ENCODE measurements around the gene SLC46A3.
"Not testable (repeated sequence)": the region's sequence is repeated elsewhere in the genome, so short reads cannot be mapped to it uniquely, and the experiment has no call there.

The SLC46A3 gene

DNA sequence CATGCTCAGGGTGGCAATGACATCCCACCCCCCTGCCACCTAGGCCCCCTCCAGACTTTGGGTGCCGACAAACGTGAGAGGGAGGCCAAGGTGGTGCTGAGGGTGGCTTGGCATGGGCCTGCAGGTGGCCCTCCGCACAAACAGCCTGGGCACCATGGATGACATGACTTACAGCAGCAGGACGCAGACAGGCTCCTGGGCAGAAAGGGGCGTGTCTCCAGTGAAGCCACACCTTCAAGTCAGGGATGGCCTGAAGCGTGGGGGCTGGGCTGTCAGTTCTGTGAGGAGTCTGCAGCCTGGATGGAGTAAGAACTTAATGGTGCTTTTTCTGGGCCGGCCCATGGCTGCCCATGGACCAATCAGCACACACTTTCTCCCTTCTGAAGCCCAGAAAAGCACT lies 34.5 kb downstream of the SLC46A3 start:
- peaks cover 0 to 4% of the 10 kb centered on the region in 2 donors for H3K4me1 Mint-ChIP-seq
- ATAC-seq (replicated peaks): no peak
- H3K27ac Mint-ChIP-seq: no peak overlapping the region

DNA sequence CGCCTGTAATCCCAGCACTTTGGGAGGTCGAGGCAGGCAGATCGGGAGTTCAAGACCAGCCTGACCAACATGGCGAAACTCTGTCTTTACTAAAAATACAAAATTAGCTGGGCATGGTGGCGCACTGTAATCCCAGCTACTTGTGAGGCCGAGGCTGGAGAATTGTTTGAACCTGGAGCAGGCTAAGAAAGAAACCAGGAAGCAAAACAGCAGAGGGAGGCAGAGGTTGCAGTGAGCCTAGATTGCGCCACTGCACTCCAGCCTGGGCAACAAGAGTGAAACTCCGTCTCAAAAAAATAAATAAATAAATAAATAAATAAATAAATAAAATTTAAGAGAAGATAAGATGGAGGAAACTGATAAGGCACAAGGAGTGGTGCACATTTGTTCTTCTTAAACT lies 35.6 kb downstream of the SLC46A3 start:
- H3K4me3 Mint-ChIP-seq; DNase-seq; ATAC-seq (replicated peaks); H3K36me3 Mint-ChIP-seq; H3K27me3 Mint-ChIP-seq; H3K9me3 Mint-ChIP-seq; H3K4me1 Mint-ChIP-seq; H3K27ac Mint-ChIP-seq: not testable (repeated sequence)

More for the DNA sequence above, 34.5 kb downstream of the SLC46A3 start:
- DNase-seq: no peak
- H3K27me3 Mint-ChIP-seq: no peaks in the 10 kb centered on the region
- H3K9me3 Mint-ChIP-seq: peaks cover 4 to 10% of the 10 kb centered on the region in 2 donors
- H3K4me3 Mint-ChIP-seq: no peak overlapping the region
- H3K36me3 Mint-ChIP-seq: peaks cover 3 to 8% of the 10 kb centered on the region in 2 donors

DNA sequence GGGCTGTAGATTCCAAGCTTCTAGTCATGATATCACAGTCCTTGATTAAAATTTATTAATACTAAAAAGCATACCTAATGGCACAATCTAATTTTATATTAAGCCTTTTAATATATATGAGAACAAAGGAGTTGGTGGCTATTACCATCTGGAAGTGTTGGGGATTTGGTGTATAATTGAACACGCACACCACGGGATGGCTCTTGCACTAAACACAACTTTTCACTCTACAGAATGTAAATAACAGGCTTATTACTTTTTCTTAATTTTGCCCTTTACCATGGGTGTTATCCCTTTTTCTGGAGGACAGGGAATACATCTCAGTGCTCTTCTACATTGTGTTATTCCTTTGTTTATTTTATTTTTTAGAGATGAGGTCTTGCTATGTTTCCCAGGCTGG lies 38.2 kb downstream of the SLC46A3 start:
- no peak for DNase-seq
- Mint-ChIP-seq H3K4me3 (no peak overlapping the region), H3K4me1 (peaks cover 4% of the 10 kb centered on the region in 2 donors), H3K27ac (no peak overlapping the region), H3K27me3 (no peaks in the 10 kb centered on the region), H3K9me3 (no peaks in the 10 kb centered on the region), H3K36me3 (peaks cover 10% of the 10 kb centered on the region in 2 donors)
- no peak for ATAC-seq (replicated peaks)

DNA sequence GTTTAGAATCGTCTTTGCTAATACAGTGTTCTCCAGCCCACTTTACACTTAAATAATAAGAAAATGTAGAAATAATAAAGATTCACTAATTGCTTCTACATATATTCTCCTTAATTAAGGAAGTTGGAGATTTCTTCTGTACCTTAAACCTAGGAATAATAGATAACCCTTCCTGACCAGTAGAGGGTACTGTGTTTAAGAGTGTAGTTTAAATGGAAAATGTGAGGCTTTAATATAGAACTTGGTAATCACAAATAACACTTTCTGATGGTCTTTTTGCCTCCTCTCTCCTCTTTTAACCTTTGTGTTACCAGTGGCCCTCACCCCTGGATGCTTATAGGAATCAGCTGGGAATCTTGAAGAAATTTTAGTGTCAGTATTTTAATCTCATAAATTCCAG lies 39.1 kb downstream of the SLC46A3 start:
- Mint-ChIP-seq H3K4me1 (peaks cover 4% of the 10 kb centered on the region in 2 donors), H3K27ac (no peak overlapping the region), H3K4me3 (no peak overlapping the region), H3K36me3 (peaks cover 14 to 15% of the 10 kb centered on the region in 2 donors), H3K9me3 (no peaks in the 10 kb centered on the region), H3K27me3 (no peaks in the 10 kb centered on the region)
- ATAC-seq (replicated peaks) (peak; percentile 36 to 46), DNase-seq (no peak)

DNA sequence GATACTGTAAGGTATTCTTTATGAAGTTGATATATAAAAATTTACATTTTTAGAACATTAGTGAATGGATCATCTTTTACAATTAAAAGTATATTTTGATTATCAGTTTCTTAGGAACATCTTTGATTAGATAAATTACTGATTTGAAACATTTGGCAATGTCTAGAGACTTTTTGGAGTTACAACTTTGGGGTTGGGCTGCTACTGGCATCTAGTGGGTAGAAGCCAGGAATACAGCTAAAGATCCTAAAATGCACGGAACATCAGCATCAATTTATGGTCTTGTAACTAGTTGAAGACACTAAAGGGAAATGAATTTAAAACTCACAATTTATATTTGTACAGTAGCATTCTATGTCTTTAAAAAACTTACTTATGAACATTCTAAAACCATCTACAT lies 40.0 kb downstream of the SLC46A3 start:
- Mint-ChIP-seq H3K4me1 (peaks cover 9 to 13% of the 10 kb centered on the region in 2 donors), H3K4me3 (no peak overlapping the region), H3K27me3 (no peaks in the 10 kb centered on the region), H3K27ac (no peak overlapping the region), H3K9me3 (no peaks in the 10 kb centered on the region), H3K36me3 (peaks cover 22 to 23% of the 10 kb centered on the region in 2 donors)
- DNase-seq (no peak), ATAC-seq (replicated peaks) (no peak)

DNA sequence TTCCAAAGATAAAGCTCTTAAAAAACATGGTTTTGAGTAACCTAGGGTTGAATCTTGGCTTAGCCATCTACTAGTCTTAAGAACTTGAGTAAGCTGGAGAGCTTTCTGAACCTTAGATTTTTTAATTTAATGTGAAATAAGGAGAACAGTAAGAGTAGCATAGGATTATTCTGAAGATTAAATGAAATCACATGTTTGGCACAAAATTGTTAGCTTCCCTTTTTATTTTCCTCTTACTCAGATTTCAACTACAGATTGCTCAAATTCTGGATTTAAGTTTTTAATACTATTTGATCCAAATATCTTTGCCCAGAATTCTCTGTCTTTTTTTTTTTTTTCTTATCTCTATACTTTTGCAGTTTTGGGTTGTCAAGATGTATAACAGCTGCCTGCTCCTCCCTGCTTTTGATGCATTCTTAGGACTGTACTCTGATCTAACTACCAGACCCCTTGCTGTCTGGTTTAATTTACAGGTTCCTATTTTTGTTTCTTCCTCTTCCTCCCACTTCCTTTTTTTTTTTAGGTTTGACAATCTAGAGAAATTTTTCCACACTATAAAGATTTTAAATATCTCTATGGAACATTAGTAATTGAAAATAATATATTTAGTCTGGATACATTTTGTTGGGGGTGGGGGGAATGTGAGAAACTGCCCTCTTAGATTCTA lies 47.5 kb downstream of the SLC46A3 start:
- Mint-ChIP-seq H3K27me3 (no peaks in the 10 kb centered on the region), H3K4me1 (peaks cover 23 to 50% of the 10 kb centered on the region in 2 donors), H3K9me3 (no peaks in the 10 kb centered on the region), H3K4me3 (peak overlapping the region in 1 of 2 donors; percentile 9), H3K27ac (no peak overlapping the region), H3K36me3 (peaks cover 58 to 61% of the 10 kb centered on the region in 2 donors)
- ATAC-seq (replicated peaks): no peak
- DNase-seq: no peak

DNA sequence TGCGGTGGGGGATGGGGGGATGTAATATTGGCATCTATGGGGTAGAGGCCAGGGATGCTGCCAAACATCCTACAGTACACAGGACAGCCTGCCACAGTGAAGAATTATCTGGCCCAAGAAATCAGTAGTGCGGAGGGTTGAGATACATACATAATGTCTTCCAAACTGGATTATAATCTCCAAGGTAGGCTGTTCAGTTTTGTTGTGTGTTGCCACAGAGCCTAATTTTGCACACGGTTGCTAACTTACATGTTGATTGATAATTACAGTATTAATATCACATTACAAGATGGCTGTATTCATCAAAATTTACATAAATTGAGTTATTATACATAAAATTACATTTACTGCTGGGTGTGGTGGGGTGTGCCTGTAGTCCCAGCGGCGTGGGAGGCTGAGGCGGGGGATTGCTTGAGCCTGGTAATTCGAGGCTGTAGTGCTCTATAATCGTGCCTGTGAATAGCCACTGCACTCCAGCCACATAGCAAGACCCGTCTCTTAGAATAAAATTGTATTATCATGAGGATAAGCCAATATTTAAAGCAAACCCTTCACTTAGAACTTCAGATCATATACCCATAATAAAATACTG lies 51.8 kb downstream of the SLC46A3 start:
- H3K36me3 Mint-ChIP-seq: peaks cover 53 to 59% of the 10 kb centered on the region in 2 donors
- H3K4me1 Mint-ChIP-seq: peaks cover 25 to 54% of the 10 kb centered on the region in 2 donors
- H3K9me3 Mint-ChIP-seq: no peaks in the 10 kb centered on the region
- no peak for ATAC-seq (replicated peaks)
- H3K4me3 Mint-ChIP-seq: no peak overlapping the region
- peak overlapping the region; percentile 1 for H3K27ac Mint-ChIP-seq
- H3K27me3 Mint-ChIP-seq: no peaks in the 10 kb centered on the region
- no peak for DNase-seq

DNA sequence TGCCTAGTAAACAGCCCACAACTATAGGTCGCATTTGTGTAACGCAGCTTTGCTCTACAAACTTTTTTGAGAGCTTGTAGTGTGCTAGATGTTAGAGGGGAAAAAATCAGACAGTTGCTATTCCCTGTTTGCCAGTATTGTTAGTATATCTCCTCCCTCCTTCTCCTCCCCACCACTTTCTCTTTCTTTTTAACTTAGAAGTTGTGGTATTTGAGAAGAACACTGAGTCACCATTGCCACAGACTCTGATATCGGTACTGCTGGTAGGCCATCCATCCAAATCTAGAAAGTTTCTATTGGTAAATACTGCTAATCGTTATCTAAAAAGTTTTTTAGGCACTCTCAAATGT lies 59.2 kb downstream of the SLC46A3 start:
- DNase-seq (no peak), ATAC-seq (replicated peaks) (peak; percentile 38 to 39)
- Mint-ChIP-seq H3K4me3 (peak overlapping the region; percentile 88 to 98), H3K27me3 (no peaks in the 10 kb centered on the region), H3K4me1 (peaks cover 38 to 64% of the 10 kb centered on the region in 2 donors), H3K9me3 (peaks cover 2 to 3% of the 10 kb centered on the region in 2 donors), H3K36me3 (peaks cover 28 to 39% of the 10 kb centered on the region in 2 donors), H3K27ac (peak overlapping the region; percentile 96)

DNA sequence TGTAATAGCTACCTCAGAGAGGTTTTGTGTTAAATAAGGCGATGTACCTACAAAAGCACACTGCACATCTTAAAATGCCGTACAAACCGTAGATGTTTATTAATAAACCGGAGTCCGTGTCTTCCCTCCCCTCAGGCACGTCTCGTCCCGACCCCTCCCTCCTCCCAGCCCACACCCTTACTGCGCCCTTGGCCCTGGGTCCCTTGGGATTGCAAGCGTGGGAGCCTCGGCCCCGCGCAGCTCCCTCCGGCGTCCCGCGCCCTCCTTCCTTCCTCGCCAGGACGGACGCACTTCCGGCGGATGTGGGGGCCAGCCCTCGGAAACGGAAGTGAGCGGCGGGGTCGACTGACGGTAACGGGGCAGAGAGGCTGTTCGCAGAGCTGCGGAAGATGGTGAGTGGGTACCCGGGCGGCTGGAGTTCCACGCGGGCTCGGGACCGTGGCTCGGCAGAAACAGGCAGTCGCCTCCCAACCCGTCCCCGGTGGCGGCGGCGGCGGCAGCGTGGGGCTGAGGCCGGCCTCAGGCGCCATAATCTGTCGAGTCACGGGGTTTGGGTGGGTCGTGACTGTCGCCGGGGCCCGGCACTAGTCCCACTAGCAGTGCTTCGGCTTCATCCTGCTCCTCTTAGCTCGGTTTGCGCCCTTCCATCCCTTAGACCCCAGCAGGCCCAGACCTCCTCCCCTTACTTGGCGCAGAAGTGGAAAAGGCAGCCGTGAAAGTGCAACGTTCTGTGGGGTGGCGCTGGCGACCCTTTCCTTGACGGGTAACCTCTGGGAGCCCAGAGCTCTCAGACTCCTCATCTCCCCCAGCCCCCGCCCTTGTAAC lies 59.8 kb downstream of the SLC46A3 start, which contains the start of gene POMP:
POMP (plus strand) TSS at position 335 of the 825 bp plus-strand sequence; CDS start at position 390, 55 bp downstream.
- Mint-ChIP-seq H3K27ac (peak within 1 kb of the TSS; percentile 96), H3K4me3 (peak within 1 kb of the TSS; percentile 88 to 98), H3K4me1 (peaks cover 38 to 62% of the 10 kb centered on the region in 2 donors), H3K36me3 (peaks cover 27 to 38% of the 10 kb centered on the region in 2 donors), H3K9me3 (peaks cover 2 to 3% of the 10 kb centered on the region in 2 donors), H3K27me3 (no peaks in the 10 kb centered on the region)
- DNase-seq (peak; percentile 96), ATAC-seq (replicated peaks) (peak; percentile 88)

DNA sequence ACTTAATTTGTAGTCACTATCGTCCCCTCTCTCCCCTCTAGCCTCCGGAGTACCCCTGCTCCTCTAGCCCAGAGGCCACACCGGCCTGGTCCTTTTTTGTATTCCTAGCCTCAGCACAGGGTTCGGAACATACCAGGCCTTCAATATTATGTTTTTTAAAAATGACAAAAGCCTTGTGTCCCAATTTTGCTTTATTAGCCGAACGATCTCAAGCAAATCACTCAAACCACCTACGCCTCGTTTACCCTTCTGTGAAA lies 60.3 kb downstream of the SLC46A3 start:
- Mint-ChIP-seq H3K4me3 (peak overlapping the region; percentile 88 to 98), H3K27ac (peak overlapping the region; percentile 96), H3K9me3 (peaks cover 2 to 3% of the 10 kb centered on the region in 2 donors), H3K36me3 (peaks cover 27 to 38% of the 10 kb centered on the region in 2 donors), H3K4me1 (peaks cover 38 to 62% of the 10 kb centered on the region in 2 donors), H3K27me3 (no peaks in the 10 kb centered on the region)
- ATAC-seq (replicated peaks): peak; percentile 27 to 29
- no peak for DNase-seq

DNA sequence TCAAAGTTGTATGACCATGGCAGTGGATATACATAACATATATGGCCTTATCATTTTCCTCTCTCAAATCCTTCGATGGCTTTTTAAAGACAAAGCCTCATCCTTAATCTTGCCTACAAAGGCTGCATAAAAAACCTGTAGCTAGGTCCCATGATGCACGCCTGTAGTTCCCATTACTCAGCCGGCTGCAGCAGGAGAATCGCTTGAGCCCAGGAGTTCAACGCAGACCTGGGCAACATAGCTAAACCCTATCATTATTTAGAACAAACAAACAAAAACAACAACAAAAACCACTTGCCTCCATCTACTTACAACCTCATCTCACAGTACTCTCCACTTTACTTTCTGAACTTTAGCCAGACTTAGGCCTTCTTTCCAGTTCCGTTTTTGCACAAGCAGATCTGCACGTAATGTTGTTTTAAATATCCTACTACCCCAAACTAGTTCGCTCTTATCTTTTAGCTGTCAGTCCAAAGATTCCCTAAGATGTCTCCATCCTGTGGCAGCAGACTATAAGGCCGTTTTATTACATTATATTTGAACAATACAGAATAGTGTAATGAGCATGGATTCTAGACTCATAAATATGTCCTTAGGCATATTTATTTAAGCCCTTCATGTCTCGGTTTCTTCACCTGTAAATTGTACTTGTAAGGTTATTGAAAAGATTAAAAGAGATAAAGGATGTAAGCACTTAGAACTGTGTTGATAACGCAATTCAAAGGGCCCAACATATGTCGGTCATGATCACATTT lies 60.8 kb downstream of the SLC46A3 start:
- H3K27me3 Mint-ChIP-seq: no peaks in the 10 kb centered on the region
- ATAC-seq (replicated peaks): peak; percentile 24
- peaks cover 2 to 3% of the 10 kb centered on the region in 2 donors for H3K9me3 Mint-ChIP-seq
- H3K27ac Mint-ChIP-seq: peak overlapping the region; percentile 96
- peaks cover 38 to 62% of the 10 kb centered on the region in 2 donors for H3K4me1 Mint-ChIP-seq
- peak overlapping the region; percentile 88 to 98 for H3K4me3 Mint-ChIP-seq
- peaks cover 27 to 38% of the 10 kb centered on the region in 2 donors for H3K36me3 Mint-ChIP-seq
- peak; percentile 16 for DNase-seq

DNA sequence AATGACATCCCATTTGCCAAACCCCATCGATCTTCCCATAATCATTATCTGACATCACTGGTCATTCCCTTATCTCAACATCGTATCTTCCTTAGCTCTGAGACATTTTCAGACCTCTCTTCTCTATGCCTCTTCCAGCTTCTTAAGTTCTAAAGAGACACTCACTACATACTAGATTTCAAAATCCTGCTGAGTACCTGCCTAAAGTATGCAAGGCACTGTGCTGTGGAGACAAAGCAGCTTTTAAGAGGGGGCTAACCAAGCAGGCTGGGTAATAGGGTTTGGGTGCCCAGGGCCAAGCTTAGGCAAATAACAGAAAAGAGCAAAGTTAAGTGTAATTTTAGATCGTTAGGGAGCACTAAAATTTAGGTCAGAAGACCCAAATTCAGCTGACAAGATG lies 63.2 kb downstream of the SLC46A3 start:
- peaks cover 13 to 19% of the 10 kb centered on the region in 2 donors for H3K36me3 Mint-ChIP-seq
- ATAC-seq (replicated peaks) (no peak), DNase-seq (no peak)
- peak overlapping the region; percentile 14 for H3K27ac Mint-ChIP-seq
- H3K27me3 Mint-ChIP-seq: no peaks in the 10 kb centered on the region
- H3K9me3 Mint-ChIP-seq: peaks cover 2 to 3% of the 10 kb centered on the region in 2 donors
- peaks cover 38 to 59% of the 10 kb centered on the region in 2 donors for H3K4me1 Mint-ChIP-seq
- peak overlapping the region in 1 of 2 donors; percentile 4 for H3K4me3 Mint-ChIP-seq

DNA sequence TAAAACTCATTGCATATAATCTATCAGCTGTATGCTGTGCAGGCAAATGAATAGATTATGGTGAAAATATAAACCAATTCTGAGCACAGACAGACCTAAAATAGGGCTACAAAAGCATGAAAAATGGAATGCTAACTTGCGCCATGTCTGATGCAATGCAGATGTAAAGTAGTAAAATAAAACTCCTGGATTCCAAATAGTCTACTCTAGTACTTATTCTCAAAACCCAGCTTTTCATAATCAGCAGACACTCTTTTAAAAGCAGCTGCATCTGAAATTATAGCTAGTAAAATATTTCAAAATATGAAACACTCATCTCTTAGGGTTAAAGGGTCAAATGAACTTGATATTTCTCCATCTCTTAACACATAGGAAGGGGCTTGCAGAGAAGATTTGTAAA lies 64.5 kb downstream of the SLC46A3 start:
- H3K27ac Mint-ChIP-seq: no peak overlapping the region
- peaks cover 6 to 8% of the 10 kb centered on the region in 2 donors for H3K36me3 Mint-ChIP-seq
- no peak for DNase-seq
- ATAC-seq (replicated peaks): no peak
- H3K4me1 Mint-ChIP-seq: peaks cover 39 to 63% of the 10 kb centered on the region in 2 donors
- no peak overlapping the region for H3K4me3 Mint-ChIP-seq
- H3K9me3 Mint-ChIP-seq: peaks cover 2 to 3% of the 10 kb centered on the region in 2 donors
- H3K27me3 Mint-ChIP-seq: no peaks in the 10 kb centered on the region

DNA sequence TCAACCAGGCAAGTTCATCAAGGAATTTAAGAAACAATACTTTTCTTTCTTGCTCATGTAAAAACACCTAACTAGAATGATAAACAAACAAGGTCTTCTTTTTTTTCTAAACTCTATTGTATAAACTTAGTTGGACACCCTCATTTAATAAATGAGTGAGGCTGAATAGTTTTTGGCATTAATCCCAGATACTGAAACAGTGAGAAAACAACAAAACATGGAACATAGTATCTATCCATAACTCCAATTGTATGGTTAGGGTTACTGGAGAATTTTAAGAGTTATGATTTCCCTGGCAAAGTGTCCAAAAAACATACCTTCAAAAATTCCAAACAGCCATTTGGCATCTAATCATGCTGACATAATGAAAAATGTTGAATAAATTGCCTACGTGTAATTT lies 65.7 kb downstream of the SLC46A3 start:
- Mint-ChIP-seq H3K27ac (no peak overlapping the region), H3K4me3 (no peak overlapping the region), H3K4me1 (peaks cover 39 to 63% of the 10 kb centered on the region in 2 donors), H3K27me3 (no peaks in the 10 kb centered on the region), H3K36me3 (peaks cover 5 to 8% of the 10 kb centered on the region in 2 donors), H3K9me3 (peaks cover 2 to 3% of the 10 kb centered on the region in 2 donors)
- DNase-seq (no peak), ATAC-seq (replicated peaks) (no peak)
